Measurements from ENCODE around the gene THSD7B. TPM values are rescaled to one million over a fixed set of nuclear protein-coding genes. Genes with fewer than 3 reads are reported as not detected.

THSD7B gene
- total and polyA plus RNA-seq, 10 of the 15 experiments (the other 5 are each of a cell fraction or from before 2014, with no cell fraction given), result 0.03 to 0.56 (median 0.28) TPM

DNA sequence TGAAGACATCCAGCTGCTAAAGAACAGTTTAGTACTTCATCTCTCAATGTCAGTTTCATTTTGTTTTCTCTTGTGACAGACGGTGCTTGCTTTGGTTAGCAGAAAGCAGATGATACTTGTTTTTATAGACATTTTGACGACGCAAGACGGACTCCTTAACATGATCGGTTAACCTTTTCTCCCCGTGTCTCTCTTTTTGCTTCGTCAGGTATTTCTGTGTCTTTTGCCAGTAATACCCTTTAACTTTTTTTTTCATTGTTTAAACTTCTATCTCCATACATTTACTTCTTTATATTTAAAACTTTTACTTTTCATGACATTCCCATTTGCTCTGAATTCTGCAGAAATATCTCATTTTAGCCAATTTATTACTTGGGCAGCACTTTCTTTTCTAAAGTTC is 57.9 kb downstream of the THSD7B start (continued):
- TF ChIP-seq SKIL (IDR thresholded peaks at IDR 0.05; ENCODE audit: low read depth, poor library complexity, severe bottlenecking) (no peak), SMAD5 (IDR thresholded peaks at IDR 0.05; ENCODE audit: low read depth) (no peak), CBX5 (IDR thresholded peaks at IDR 0.05; ENCODE audit: low read depth) (no peak), ATF7 (IDR thresholded peaks at IDR 0.05; ENCODE audit: low read depth) (no peak), CREM (IDR thresholded peaks at IDR 0.05; ENCODE audit: low read depth) (no peak), BRCA1 (IDR thresholded peaks at IDR 0.05; ENCODE audit: low read depth, low read length) (no peak), PRDM15 (CRISPR knock-in tag; IDR thresholded peaks at IDR 0.05) (no peak)

DNA sequence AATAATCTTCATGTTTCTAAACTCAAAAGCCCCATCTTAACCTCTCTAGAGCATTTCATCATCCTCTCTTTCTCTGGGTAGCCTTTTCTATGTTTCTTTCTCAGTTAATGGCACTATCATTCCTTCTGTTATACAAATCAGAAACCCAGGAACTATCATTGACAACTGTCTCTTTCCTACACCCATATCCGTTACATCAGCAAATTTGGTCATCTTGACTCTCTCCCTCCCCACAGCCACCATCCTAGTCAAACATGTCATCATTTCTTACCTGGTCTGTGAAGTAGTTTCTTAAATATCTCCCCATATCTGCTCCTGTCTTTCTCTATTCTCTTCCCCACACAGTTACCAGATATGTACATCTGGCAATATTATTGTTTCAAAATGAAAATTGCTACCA is 62.8 kb downstream of the THSD7B start:
- Histone ChIP-seq H3K4me1 (ENCODE audit: control insufficient read depth, insufficient read depth, low read length) (no peaks in the 10 kb centered on the region), H3K4me2 (ENCODE audit: control insufficient read depth, insufficient read depth) (no peak overlapping the region), H3K9ac (ENCODE audit: control insufficient read depth, insufficient read depth, low read length) (no peak overlapping the region), H3K36me3 (ENCODE audit: control insufficient read depth in 2 of 2, insufficient read depth in 2 of 2, low read length in 1 of 2) (no peaks in the 10 kb centered on the region), H3K9me3 (replicated peaks; ENCODE audit: control insufficient read depth, insufficient read depth, low read length) (no peaks in the 10 kb centered on the region), H2AFZ (ENCODE audit: control insufficient read depth, low read depth, low read length) (no peak overlapping the region), H3K27me3 (replicated peaks in 1 of 2; ENCODE audit: control insufficient read depth in 2 of 2, insufficient read depth in 2 of 2, low read length in 1 of 2) (no peaks in the 10 kb centered on the region; a peak in 1 of 4 replicates), H3K79me2 (ENCODE audit: control insufficient read depth, insufficient read depth, low read length) (no peaks in the 10 kb centered on the region), H4K20me1 (ENCODE audit: control insufficient read depth, insufficient read depth) (no peaks in the 10 kb centered on the region), H3K27ac (ENCODE audit: control insufficient read depth, insufficient read depth) (no peak overlapping the region), H3K4me3 (no peak overlapping the region)
- 33% methylated on average over 1 of the region's 1 CpG for WGBS (ENCODE audit: insufficient coverage, insufficient replicate concordance, low lambda C conversion rate, missing lambda C conversion rate)
- in situ Hi-C loops (cut with MboI) (no loop called here), intact Hi-C loops (cut with micrococcal nuclease; ENCODE audit: unreplicated experiment) (no loop called here)
- ChIA-PET RAD21 (ENCODE audit: unreplicated experiment) (no interaction called here), POLR2A (no interaction called here), CTCF (no interaction called here), SMC1A (ENCODE audit: uncharacterized antibody, unreplicated experiment) (no interaction called here)
- no peak for FAIRE-seq
- no peak for ATAC-seq
- DNase-seq (ENCODE audit: low read depth, low spot score), result no peak
- no TSS peak for BruUV-seq (replicated peaks)
- TF ChIP-seq NFYB (IDR thresholded peaks at IDR 0.05; ENCODE audit: insufficient read depth, low read depth, low read length), result no peak
- TF ChIP-seq ASH2L (IDR thresholded peaks at IDR 0.05; ENCODE audit: borderline replicate concordance, low read depth), result no peak
- no peak for TF ChIP-seq BCL11A (IDR thresholded peaks at IDR 0.05; ENCODE audit: low read depth, low read length)
- no peak for TF ChIP-seq NFIC (IDR thresholded peaks at IDR 0.05; ENCODE audit: low read depth, low read length)
- no peak for TF ChIP-seq CBFB (IDR thresholded peaks at IDR 0.05; ENCODE audit: low read depth)
- no peak for TF ChIP-seq KLF5 (IDR thresholded peaks at IDR 0.05; ENCODE audit: partially characterized antibody)
- no peak for TF ChIP-seq RBBP5 (conservative IDR thresholded peaks at IDR 0.05)
- no peak for TF ChIP-seq HSF1 (IDR thresholded peaks at IDR 0.05; ENCODE audit: low read depth, low read length)
- TF ChIP-seq HDAC6 (IDR thresholded peaks at IDR 0.05; ENCODE audit: unreplicated experiment), result no peak
- TF ChIP-seq CREM (IDR thresholded peaks at IDR 0.05; ENCODE audit: low read depth), result no peak
- TF ChIP-seq ZNF384 (IDR thresholded peaks at IDR 0.05; ENCODE audit: borderline replicate concordance, low read depth, low read length), result no peak
